CD4-positive, alpha-beta T cell treated with Interleukin-15 for 4 hours (primary cell): ENCODE data around the gene TMEM38A.
A peak's percentile ranks its signal among the peaks of the same experiment; 100 is the strongest.

ENCODE experiments used
- DNase-seq: peaks from one replicate; pipeline ENCODE4 v3.0.0-alpha.2; 2020; ENCODE audit warnings: low spot score

Gene TMEM38A, protein sequence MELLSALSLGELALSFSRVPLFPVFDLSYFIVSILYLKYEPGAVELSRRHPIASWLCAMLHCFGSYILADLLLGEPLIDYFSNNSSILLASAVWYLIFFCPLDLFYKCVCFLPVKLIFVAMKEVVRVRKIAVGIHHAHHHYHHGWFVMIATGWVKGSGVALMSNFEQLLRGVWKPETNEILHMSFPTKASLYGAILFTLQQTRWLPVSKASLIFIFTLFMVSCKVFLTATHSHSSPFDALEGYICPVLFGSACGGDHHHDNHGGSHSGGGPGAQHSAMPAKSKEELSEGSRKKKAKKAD

DNA sequence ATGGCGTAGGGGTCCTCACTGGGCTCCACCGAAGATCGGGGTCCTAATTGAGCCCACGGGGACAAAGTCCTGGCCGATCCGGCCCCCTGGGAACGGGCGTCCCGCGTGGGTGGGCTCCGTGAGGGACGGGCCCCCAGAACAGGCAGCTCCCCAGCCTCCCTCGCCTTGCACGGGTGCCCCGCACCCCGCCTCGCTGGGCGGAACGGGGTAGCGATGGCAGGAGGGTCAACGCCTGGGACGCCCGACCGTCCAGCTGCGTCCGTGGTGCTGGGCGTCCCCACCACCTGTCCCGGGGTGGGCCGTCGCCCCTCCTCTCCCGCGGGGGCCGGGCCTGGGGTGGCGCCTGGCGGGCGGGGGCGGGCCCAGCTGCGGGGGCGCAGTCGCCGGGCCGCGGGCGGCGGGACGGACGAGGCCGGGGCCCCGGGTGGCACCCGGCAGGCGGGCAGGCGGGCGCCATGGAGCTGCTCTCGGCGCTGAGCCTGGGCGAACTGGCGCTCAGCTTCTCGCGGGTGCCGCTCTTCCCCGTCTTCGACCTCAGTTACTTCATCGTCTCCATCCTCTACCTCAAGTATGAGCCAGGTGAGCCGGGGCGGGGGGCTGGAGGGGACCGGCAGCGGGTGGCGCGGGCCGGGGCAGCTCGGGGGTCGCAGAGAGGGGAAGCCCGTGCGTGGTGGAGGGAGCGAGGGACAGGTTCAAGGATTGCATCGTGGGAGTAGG is at the start of gene TMEM38A:
TSS of gene TMEM38A (plus strand) at position 377 of the 717 bp plus-strand sequence. CDS start at position 456, 79 bp downstream.
- peak; percentile 24 for DNase-seq

DNA sequence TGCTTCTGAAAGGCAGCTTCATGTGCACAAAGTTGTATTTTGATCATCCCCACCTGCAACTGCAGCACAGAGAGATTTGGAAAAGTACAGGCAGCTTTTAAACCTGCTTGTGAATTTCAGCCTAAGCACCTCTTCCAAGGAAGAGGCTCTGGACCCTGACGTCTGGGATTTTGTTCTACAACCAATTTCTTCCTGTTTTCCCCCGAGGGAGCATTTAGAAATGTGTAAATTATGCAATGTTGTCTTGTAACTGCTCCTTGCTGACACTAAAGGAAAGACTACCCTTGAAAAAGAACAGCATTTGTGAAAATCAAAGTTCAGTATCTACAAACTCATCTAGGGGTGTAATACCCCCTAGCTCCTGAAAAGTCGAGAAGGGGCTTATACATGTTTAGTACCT is 48.3 kb upstream of the TMEM38A start:
- no peak for DNase-seq

DNA sequence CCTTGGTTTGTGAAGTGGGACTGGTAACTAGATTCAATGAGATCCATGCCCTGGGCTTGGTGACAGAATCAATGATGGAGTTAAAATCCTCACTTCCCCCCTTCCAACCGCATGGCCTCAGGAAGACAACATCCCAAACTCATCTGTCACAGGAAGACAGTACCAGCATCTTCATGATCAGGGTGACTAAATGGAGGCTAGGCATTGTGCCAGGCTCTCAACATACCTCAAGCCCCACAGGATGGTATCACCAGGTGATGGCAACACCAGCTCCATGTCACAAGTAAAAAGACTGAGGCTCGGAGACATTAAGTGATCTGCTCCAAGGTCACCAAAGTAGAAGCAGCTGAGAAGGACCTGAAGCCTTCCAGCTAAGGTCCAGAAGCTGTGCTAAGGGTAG is 47.1 kb upstream of the TMEM38A start:
- DNase-seq = no peak

DNA sequence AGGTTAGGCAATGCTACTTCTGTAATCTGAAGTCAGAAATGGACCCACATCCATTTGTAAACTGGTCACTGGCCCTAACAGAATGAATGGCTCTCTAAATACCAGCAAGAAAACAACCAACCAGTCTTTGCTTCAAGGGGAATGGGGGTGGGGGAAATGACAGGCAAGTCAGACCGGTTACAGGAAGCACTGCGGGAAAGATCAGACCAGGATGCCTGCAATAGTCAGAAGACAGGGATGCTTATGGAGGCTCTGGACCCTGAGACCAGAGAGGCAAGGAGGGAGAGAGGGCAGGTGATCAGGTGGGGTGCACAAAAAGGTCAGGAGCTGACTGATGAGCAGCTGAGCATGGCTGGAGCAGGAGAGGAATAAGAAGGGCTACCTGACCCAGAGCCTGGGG is 46.0 kb upstream of the TMEM38A start:
- DNase-seq = no peak

DNA sequence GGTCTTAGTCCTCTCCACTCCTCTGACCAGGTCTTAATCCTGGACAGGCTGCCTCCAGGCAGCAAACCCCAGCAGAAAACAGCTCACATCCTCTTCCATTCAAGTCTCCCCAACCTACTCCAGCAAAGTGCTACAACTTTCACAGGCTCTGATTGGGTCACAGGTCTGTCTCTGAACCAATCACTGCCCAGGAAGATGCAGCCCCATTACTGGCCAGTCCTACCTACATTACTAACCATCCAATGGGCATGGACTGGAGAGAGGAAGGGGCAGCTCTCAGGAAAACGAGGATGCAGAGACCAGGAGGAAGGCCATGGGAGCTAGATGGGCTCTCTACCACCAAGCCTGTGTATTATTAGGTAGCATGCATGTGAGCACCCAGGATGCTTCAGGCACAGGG is 45.1 kb upstream of the TMEM38A start:
- no peak for DNase-seq

DNA sequence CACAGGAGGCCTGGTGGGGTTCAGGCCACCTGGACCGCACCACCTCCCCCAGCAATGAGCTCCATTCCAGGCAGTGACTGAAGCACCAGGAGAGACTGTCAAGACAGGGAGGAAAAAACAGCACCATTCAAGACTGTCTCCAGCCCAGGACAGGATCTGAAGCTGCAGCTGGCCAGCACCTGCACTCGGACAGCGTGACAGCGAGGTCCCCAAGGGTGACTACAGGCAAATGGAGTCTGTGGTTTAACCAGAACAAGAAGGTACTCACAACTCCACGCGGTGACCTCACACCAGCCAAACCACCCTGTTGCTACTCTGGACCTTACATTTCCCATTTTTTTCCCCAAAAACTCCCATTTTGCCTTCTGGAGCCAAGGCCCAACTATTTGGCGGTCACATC is 42.7 kb upstream of the TMEM38A start:
- no peak for DNase-seq

DNA sequence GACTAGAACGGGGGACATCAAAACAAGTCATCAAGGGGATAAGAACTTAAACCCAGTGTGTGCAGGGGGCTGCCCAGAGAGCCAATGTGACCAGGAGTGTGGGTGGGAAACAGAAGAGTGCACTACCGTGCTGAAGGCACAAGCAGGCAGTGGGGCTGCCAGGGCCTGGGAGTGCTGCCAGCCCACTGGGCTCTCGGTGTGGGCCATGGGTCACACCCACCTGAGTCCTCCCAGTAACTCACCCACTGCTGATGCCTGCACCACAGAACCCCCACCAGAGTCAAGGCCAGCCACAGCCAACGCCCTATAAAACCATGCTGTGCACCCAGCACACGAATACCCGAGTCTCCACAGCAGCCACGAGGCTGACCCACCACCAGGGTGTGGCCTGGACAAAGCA is 41.5 kb upstream of the TMEM38A start:
- DNase-seq = no peak

DNA sequence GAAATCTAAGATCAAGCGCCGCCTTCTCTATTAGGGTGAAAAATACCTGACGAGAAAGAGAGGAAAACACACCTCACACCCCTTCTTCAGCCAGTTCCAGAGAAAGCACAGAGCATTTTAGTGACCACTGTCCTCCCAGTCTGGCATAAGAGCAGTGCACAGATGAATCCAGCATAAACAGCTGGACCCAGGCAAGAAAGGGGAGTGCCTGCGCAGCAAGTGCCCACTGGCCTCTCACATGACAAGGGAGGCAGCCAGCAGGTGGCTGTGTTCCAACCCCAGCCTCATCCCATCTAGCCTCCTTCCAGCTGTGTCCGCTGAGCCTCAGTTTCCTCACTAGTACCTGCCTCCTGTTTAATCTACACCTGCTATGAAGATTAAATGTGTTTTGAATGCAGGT is 40.9 kb upstream of the TMEM38A start:
- no peak for DNase-seq

DNA sequence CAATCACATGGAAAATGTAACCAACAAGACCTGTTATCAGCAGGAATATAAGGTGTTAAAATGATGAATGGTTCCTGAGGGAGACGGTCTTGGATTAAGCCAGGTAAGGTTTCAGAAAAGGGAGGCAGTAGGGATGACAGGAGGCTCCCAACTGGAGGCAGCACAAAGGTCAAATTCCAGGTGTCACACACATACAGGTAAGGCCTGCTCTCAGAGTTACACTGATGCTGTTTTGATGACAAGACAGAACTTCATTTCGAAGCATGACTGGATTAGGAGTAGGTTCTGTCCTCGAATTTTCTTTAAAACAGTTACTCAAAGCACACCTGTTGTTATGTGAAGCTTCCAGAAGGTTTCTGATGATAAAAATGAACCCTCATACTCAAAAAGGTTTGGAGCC is 40.4 kb upstream of the TMEM38A start:
- DNase-seq = no peak

DNA sequence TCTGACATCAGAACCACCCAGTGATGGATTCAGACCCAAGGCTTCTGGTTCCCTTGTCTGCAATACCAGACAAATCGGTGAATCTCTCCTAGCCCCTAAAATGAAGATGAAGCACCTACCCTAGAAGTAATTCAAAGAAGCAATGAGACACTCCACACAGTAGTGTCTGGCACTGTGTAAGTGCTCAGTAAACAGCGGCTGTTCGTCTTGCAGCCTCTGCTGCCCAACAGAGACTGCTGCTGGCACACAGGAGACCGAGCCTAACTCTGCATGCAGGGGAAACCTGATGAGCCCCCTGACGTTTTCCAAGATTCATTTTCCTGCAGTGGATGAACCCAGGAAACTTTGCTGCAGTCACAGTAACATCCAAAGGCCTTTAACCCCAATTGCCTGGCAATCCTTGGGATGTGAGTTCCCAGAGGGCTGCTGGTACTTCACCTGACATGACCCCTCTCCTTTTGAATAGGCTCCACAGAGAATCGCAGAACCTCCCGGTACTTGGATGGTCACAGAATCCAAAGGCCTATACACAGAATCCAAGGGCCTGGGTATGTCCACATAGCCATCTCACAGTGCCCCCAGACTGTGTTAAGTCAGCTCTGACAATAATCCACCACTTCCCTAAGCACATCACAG is 39.7 kb upstream of the TMEM38A start:
- DNase-seq = no peak

DNA sequence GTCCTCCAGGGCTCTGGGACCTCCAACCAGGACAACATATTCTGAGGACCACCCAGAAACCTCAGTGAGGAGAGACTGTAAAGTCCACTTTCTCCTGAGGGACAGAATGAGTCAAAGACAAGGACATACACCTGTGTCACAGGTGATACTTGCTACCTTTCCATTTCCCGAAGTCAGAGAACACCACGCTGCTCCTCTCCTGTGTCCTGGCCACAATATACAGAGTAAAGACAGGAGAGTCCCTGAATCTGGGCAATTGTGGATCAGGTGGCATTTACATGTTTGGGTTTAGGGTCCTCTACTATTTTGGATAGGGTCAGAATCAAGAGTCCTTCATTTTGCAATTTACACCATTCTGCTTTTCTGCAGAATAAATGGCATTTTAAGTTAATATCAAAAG is 37.9 kb upstream of the TMEM38A start:
- no peak for DNase-seq

DNA sequence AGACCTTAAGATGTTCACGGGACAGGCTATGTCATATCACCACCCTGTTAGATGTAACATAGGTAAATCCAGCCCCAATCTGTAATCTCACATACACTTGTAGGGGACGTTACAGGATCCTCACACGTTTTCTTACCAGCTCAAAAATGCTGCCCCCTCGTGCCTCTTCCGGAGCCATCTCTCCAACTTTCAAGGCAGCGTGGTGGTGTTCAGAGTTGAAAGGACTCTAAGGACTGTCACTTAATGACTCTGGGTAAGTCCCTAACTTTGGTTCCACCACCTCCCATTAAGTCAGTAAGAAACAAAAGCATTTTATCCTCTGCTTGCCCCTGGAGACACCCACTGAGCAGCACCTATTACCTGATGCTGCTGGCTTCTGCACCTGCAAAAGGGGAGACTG is 37.4 kb upstream of the TMEM38A start:
- no peak for DNase-seq

DNA sequence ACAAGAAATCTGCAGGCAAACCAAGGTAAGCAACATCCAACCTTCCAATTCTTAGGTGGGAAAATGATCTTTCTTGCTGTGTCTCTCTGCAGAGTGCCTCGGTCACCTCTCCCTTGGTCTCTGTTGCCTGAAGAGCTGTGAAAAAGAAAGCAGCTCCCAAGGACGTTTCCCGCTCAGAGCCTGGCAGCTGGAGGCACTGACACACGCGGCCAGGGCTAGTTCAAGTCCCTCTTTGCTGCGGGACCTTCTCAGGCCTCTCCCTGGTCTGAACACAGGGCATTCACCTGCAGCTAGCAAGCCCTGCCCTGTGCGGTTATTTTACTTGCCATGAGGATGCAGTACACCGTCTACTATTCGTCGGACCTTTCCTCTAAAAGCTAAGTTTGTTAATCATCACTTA is 36.7 kb upstream of the TMEM38A start:
- DNase-seq = no peak

DNA sequence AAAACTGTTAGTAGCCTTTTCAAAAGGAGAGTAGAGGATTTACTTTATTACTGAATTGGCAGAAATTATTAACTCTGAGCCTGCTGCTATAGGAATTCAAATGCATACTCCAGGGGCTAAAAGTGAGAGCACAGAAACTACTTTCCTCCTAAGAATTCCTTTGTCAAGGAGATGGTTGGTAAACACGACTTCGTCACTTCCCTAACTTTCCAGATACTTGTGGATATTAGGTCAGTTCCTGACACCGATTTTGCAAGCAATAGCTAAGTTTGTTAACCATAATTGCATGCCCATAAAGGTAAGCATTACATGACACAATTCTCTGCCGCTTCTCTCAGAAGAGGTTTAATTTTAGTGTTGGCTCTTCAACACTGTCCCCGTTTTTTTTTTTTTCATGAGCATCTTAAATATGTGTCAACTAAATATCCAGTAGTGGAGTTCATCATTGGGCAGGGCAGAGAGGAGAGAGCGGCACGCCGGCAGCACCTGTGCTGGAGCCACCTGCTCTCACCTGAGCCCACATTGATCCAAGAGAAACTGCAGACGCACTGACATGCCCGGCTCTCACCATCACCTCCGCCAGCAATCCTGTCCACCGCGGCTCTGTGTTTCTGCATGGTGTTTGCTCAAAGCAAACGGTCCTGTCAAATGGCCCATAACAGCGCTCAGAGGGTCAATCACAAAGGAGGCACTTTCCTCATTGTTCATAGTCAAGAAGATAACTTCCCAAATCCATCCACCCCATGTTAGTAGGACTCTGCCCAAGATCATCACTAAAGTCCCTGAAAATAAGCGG is 35.6 kb upstream of the TMEM38A start:
- DNase-seq = no peak

DNA sequence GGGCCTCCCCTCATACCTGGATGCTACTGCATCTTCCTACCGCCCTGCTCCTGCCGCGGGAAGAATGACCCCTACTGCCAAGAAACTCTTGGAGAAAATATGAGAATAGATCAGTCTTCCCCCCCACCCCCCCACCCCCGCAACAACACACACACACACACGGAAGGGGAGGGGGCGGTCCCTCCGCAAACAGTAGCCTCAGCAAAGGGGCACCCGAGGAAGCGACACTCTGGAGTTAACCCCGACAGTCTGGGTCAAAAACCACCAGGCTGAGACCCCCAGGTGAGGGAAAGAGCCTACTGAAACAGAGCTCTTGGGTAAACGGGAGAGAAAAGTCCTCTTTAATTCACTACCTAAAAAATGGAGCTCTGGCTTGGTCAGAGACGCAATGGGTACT is 34.1 kb upstream of the TMEM38A start:
- DNase-seq = no peak

DNA sequence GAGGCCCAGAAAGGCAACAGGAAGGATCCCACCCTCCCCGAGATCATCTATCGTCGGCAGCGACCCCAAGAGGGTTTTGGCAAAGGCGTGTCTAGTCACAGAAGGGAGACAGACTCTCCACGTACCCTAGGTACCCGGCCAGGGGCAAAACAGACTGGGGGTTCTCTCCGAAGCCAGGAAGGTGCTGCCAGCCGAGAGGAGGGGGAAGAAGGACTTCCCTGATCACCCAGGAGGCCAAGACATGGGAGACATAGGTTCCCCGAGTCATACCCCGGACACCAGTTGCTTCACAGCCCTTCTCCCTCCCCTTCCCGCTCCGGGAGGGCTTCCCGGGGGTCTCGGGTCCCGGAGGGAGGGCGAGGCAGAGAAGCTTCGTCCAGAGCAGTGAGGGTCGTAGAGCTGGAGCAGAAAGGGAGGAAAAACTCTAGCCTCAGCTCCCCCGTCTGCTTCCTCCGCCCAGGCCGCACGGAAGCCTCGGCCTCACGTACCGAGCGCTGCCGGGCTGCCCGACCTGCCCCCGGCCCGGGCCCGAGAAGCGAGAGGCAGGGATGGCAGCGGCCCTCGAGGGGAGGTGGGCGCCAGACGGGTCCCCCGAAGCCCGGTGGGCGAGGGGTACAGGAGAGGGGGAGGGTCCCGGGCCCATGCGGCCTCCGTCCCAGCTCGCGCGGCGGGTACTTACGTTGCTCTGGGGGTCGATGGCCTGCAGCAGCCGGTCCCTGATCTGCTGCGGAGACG is 33.6 kb upstream of the TMEM38A start:
- peak; percentile 8 for DNase-seq

DNA sequence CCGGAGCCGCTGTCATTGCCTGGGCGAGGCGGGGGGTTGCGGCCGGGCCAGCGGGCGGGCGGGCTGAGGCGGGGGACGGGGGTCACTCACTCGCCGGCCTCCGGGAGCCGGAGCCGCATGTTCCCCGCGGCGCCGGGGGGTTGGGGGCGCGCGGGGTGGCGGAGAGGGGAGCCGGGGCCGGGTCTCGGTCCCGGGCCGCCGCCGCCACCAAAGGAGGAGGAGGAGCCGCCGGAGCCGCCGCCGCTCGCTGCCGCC is 33.1 kb upstream of the TMEM38A start:
- no peak for DNase-seq

DNA sequence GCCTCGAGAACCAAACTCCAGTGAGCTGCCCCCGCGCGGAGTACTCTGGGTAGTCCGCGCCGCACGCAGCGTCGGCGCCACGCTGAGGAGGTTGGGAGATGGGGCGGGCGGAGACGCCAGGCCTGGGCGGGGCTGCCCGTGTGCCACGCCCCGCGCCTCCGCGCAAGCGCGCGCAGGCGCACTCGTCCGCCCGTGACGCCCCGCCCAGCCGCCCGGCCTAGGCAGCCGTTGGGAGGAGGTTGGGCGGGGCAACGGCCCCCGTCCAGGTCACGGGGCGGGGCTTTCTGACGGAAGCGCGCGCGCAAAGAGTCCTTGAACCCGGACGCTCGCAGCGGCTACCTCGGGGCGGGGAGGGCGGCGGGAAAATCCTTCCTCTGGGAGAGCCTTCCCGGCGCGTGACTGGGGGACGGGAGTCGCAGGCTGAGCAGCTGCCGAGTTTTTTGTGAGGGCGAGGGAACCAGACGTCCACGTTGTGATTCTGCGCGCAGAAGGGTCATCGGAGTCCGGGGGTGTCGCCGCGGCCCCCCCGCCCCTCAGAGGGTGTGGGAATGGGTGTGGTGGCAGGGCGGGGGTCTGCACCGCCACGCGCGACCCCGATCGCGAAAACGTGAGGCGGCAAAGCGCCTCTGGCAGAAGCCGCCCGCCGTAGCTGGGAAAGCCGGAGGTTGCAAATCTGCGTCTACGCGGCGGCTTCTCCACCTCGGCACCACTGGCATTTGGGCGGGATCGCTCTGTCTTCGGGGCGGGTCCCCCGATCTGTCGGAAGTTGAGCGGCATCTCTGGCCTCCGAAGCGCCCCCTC is 32.6 kb upstream of the TMEM38A start, which contains the start of gene MED26:
TSS of gene MED26 (minus strand) at position 22 of the 801 bp plus-strand sequence. CDS start 261 bp downstream, outside the sequence.
- DNase-seq = peak; percentile 94

DNA sequence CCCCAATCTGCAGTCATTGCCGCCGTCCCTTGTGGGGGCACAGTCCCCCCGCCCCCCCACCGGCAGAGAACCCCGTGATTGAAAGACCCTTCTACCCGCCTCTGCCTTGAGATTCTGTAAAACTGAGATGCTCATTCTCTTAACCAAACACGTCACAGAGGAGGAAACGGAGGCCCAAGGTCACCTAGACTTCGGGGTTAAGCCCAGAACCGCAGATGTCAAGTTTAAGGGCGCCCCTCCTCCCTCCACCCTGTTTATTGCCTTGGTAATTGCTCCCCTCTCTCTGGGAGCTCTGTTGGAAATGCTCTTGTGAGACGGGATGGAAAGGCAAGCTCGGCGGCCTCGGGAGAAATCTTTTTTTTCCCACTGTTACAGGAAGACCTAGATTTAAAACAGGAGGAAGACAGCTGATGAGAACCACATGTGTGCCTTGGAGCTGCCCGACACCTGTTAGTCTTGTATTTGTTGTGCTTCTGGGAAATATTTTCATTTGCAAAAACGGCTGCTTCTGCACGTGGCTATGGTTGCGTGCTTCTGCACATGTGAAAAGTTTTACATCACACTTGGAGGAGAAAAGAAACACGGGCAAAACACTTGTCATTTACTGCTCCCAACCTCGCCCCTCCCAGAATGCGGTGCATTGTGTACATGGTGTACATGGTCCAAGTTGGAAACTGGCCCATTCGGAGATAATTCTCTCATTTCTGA is 31.8 kb upstream of the TMEM38A start:
- DNase-seq = no peak

DNA sequence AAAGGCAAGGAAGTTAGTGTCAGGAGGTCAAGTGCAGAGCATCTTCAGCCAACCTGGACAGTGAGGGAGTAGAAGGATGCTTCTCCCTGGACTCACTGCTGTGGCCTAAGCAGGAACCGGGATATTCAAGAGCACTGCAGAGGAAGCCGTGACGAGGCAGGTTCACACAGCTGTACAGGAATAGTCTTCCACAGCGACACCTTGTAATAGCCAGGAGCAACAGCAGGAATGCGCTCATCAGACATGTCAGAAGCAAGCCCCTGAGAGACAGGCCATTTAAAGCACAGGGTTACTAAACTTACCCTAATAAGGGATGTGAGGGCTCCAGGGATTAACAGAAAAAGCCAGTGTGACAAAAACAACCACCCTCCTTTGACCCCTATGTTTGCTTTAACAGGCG is 29.5 kb upstream of the TMEM38A start:
- no peak for DNase-seq

DNA sequence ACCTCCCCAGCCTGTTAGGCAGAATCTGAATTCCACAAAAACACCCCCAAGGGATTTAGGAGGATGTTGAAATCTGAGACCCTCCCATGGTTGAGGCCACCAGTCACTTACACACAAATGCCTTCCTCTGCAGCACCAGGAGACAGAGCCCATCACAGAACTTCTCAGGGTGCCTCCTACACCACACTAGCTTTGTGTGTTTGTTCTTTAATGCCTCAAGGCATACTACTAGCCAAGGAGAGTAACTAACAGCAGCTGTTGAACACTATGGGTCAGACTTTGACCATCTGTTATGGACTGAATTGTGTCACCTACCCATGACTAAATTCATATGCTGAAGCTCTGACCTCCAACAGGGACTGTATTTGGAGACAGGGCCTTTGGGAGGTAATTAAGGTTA is 23.4 kb upstream of the TMEM38A start:
- no peak for DNase-seq
